Measurements from ENCODE around the gene ZNF329. TPM values are rescaled to one million over a fixed set of nuclear protein-coding genes. Genes with fewer than 3 reads are reported as not detected.

The ZNF329 gene
- total and polyA plus RNA-seq, 5 donors: 4.8 to 10.3 (median 9.0) TPM

GRCh38 chr19:58091251-58091995, 59.2 kb downstream of the ZNF329 start:
- DNase-seq (no peak), ATAC-seq (no peak)
- no peaks in the 10 kb centered on the region for H3K9me3 ChIP-seq (ENCODE audit: control insufficient read depth, low read length)
- no peak overlapping the region for H3K4me3 ChIP-seq (ENCODE audit: low read length)
- no peaks in the 10 kb centered on the region for H3K27me3 ChIP-seq (ENCODE audit: control insufficient read depth, insufficient read depth)
- intact Hi-C loops (cut with DNase I): no loop called here
- no peaks in the 10 kb centered on the region for H3K4me1 ChIP-seq (ENCODE audit: control insufficient read depth, insufficient read depth, low read length)
- no peak overlapping the region for H3K27ac ChIP-seq (ENCODE audit: low read length)
- whole genome bisulfite sequencing: 86% methylated on average over 11 of the region's 11 CpGs

GRCh38 chr19:58089846-58090245, 60.7 kb downstream of the ZNF329 start:
- intact Hi-C loops (cut with DNase I): loop anchor here in 1 of 4 donors (5.0 kb wide), 1 partner anchor 232 kb away; no protein-coding TSS in a partner anchor
- ATAC-seq: no peak
- H3K9me3 ChIP-seq (ENCODE audit: control insufficient read depth, low read length): no peaks in the 10 kb centered on the region
- H3K4me1 ChIP-seq (ENCODE audit: control insufficient read depth, insufficient read depth, low read length): no peaks in the 10 kb centered on the region
- no peak overlapping the region for H3K27ac ChIP-seq (ENCODE audit: low read length)
- no peak for DNase-seq
- WGBS: 96% methylated on average over 16 of the region's 16 CpGs
- no peaks in the 10 kb centered on the region for H3K27me3 ChIP-seq (ENCODE audit: control insufficient read depth, insufficient read depth)
- no peak overlapping the region for H3K4me3 ChIP-seq (ENCODE audit: low read length)

GRCh38 chr19:58088521-58089052, 62.0 kb downstream of the ZNF329 start:
- WGBS: 97% methylated on average over 13 of the region's 13 CpGs
- Histone ChIP-seq H3K27me3 (ENCODE audit: control insufficient read depth, insufficient read depth) (no peaks in the 10 kb centered on the region), H3K4me3 (ENCODE audit: low read length) (no peak overlapping the region), H3K27ac (ENCODE audit: low read length) (no peak overlapping the region), H3K9me3 (ENCODE audit: control insufficient read depth, low read length) (no peaks in the 10 kb centered on the region), H3K4me1 (ENCODE audit: control insufficient read depth, insufficient read depth, low read length) (no peaks in the 10 kb centered on the region)
- intact Hi-C loops (cut with DNase I): loop anchor here in 1 of 4 donors (5.0 kb wide), 1 partner anchor 234 kb away; no protein-coding TSS in a partner anchor
- DNase-seq (no peak), ATAC-seq (no peak)

GRCh38 chr19:58086825-58087710, 63.5 kb downstream of the ZNF329 start:
- intact Hi-C loops (cut with DNase I): loop anchor here in 1 of 4 donors (5.0 kb wide), 1 partner anchor 235 kb away; no protein-coding TSS in a partner anchor
- H3K4me3 ChIP-seq (ENCODE audit: low read length): no peak overlapping the region
- H3K9me3 ChIP-seq (ENCODE audit: control insufficient read depth, low read length): no peaks in the 10 kb centered on the region
- ATAC-seq (no peak), DNase-seq (no peak)
- no peaks in the 10 kb centered on the region for H3K4me1 ChIP-seq (ENCODE audit: control insufficient read depth, insufficient read depth, low read length)
- no peaks in the 10 kb centered on the region for H3K27me3 ChIP-seq (ENCODE audit: control insufficient read depth, insufficient read depth)
- 95% methylated on average over 23 of the region's 23 CpGs for WGBS
- no peak overlapping the region for H3K27ac ChIP-seq (ENCODE audit: low read length)

GRCh38 chr19:58085348-58085875, 65.2 kb downstream of the ZNF329 start:
- Histone ChIP-seq H3K9me3 (ENCODE audit: control insufficient read depth, low read length) (no peaks in the 10 kb centered on the region), H3K27me3 (ENCODE audit: control insufficient read depth, insufficient read depth) (no peaks in the 10 kb centered on the region), H3K4me3 (ENCODE audit: low read length) (no peak overlapping the region), H3K27ac (ENCODE audit: low read length) (no peak overlapping the region), H3K4me1 (ENCODE audit: control insufficient read depth, insufficient read depth, low read length) (no peaks in the 10 kb centered on the region)
- 94% methylated on average over 29 of the region's 29 CpGs for WGBS
- peak in 1 of 2 donors; percentile 10 for ATAC-seq
- DNase-seq: no peak
- intact Hi-C loops (cut with DNase I): loop anchor here in 1 of 4 donors (5.0 kb wide), 1 partner anchor 237 kb away; no protein-coding TSS in a partner anchor

- Histone ChIP-seq H3K9me3 (ENCODE audit: control insufficient read depth, low read length) (no peaks in the 10 kb centered on the region), H3K4me3 (ENCODE audit: low read length) (no peak overlapping the region), H3K4me1 (ENCODE audit: control insufficient read depth, insufficient read depth, low read length) (no peaks in the 10 kb centered on the region), H3K27me3 (ENCODE audit: control insufficient read depth, insufficient read depth) (no peaks in the 10 kb centered on the region), H3K27ac (ENCODE audit: low read length) (no peak overlapping the region)
- WGBS: 97% methylated on average over 69 of the region's 69 CpGs
- intact Hi-C loops (cut with DNase I): loop anchor here in 1 of 4 donors (5.0 kb wide), 1 partner anchor 238 kb away; no protein-coding TSS in a partner anchor
- ATAC-seq (peak; percentile 27 to 41), DNase-seq (no peak)
These were observed 65.8 kb downstream of the ZNF329 start for GRCh38 chr19:58084596-58085347.

GRCh38 chr19:58083021-58083420, 67.6 kb downstream of the ZNF329 start:
- WGBS: 98% methylated on average over 3 of the region's 3 CpGs
- Histone ChIP-seq H3K4me1 (ENCODE audit: control insufficient read depth, insufficient read depth, low read length) (no peaks in the 10 kb centered on the region), H3K27ac (ENCODE audit: low read length) (no peak overlapping the region), H3K9me3 (ENCODE audit: control insufficient read depth, low read length) (no peaks in the 10 kb centered on the region), H3K4me3 (ENCODE audit: low read length) (no peak overlapping the region), H3K27me3 (ENCODE audit: control insufficient read depth, insufficient read depth) (no peaks in the 10 kb centered on the region)
- intact Hi-C loops (cut with DNase I): no loop called here
- ATAC-seq (no peak), DNase-seq (no peak)

GRCh38 chr19:58079792-58080191, 70.8 kb downstream of the ZNF329 start:
- no peaks in the 10 kb centered on the region for H3K4me1 ChIP-seq (ENCODE audit: control insufficient read depth, insufficient read depth, low read length)
- no peak for DNase-seq
- intact Hi-C loops (cut with DNase I): no loop called here
- WGBS: 95% methylated on average over 10 of the region's 10 CpGs
- no peak overlapping the region for H3K4me3 ChIP-seq (ENCODE audit: low read length)
- H3K27ac ChIP-seq (ENCODE audit: low read length): no peak overlapping the region
- ATAC-seq: no peak
- peaks cover 1% of the 10 kb centered on the region for H3K9me3 ChIP-seq (ENCODE audit: control insufficient read depth, low read length)
- H3K27me3 ChIP-seq (ENCODE audit: control insufficient read depth, insufficient read depth): no peaks in the 10 kb centered on the region
